GM19351 (cell line): ENCODE results near the gene UPF2.

Experiments used
- ATAC-seq: cut with Tn5 transposase; IDR thresholded peaks from one replicate; pipeline ENCODE4 v1.9.1; 2021; ENCODE audit warnings: mild to moderate bottlenecking, moderate library complexity; ENCODE audit not compliant: unreplicated experiment

Gene UPF2

GRCh38 chr10:11887381-11888227, 155.0 kb downstream of the UPF2 start:
- ATAC-seq = no peak

- ATAC-seq = no peak
These were observed 155.8 kb downstream of the UPF2 start for GRCh38 chr10:11886851-11887250.

GRCh38 chr10:11886138-11886474, 156.5 kb downstream of the UPF2 start:
- ATAC-seq = no peak

- ATAC-seq = no peak
These were observed 157.0 kb downstream of the UPF2 start for GRCh38 chr10:11885437-11886137.

GRCh38 chr10:11884706-11885423, 157.7 kb downstream of the UPF2 start:
- no peak for ATAC-seq

- ATAC-seq = no peak
These were observed 159.8 kb downstream of the UPF2 start for GRCh38 chr10:11882646-11883375.

GRCh38 chr10:11881477-11882417, 160.9 kb downstream of the UPF2 start:
- ATAC-seq = no peak

GRCh38 chr10:11881030-11881476, 161.6 kb downstream of the UPF2 start:
- ATAC-seq = no peak

GRCh38 chr10:11880151-11881029, 162.2 kb downstream of the UPF2 start:
- no peak for ATAC-seq

GRCh38 chr10:11879387-11880094, 163.1 kb downstream of the UPF2 start:
- ATAC-seq = no peak

- ATAC-seq = no peak
These were observed 163.8 kb downstream of the UPF2 start for GRCh38 chr10:11878776-11879175.

GRCh38 chr10:11877591-11877905, 165.1 kb downstream of the UPF2 start:
- ATAC-seq = no peak

- no peak for ATAC-seq
These were observed 165.6 kb downstream of the UPF2 start for GRCh38 chr10:11876805-11877590.

GRCh38 chr10:11876324-11876723, 166.3 kb downstream of the UPF2 start:
- ATAC-seq = no peak

- no peak for ATAC-seq
These were observed 166.9 kb downstream of the UPF2 start for GRCh38 chr10:11875494-11876281.

- ATAC-seq = no peak
These were observed 167.8 kb downstream of the UPF2 start for GRCh38 chr10:11874568-11875493.
